Neural progenitor cell (in vitro differentiated cells): ENCODE results near the gene HOXA13.

Experiments
- CTCF ChIP-seq: fragments of 200-600 bp; sonication (generic); IDR thresholded peaks from 2 replicates; pipeline ENCODE4 v1.5.1; 2017; ENCODE audit warnings: antibody characterized with exemption, mild to moderate bottlenecking
- EZH2 ChIP-seq: fragments of 200-600 bp; sonication (generic); IDR thresholded peaks from 2 replicates; pipeline ENCODE4 v1.6.1; 2017; ENCODE audit warnings: antibody characterized with exemption, mild to moderate bottlenecking, moderate library complexity

GRCh38 chr7:27192546-27193334 is 7.2 kb downstream of the HOXA13 start:
- peak; percentile 35 for TF ChIP-seq EZH2
- no peak for TF ChIP-seq CTCF
